SW480 (cell line): ENCODE results near the gene SHISA6.
A peak's percentile ranks its signal among the peaks of the same experiment; 100 is the strongest.
"Not testable (repeated sequence)": the region's sequence is repeated elsewhere in the genome, so short reads cannot be mapped to it uniquely, and the experiment has no call there.

Experiments
- DNase-seq: peaks from one replicate; pipeline ENCODE4 v3.0.0-alpha.2; 2016; ENCODE audit warnings: low spot score

The SHISA6 gene

GRCh38 chr17:11267999-11268575 is 27.1 kb downstream of the SHISA6 start:
- no peak for DNase-seq

GRCh38 chr17:11269210-11269609 is 28.2 kb downstream of the SHISA6 start:
- DNase-seq, result no peak

GRCh38 chr17:11272191-11272590 is 31.2 kb downstream of the SHISA6 start:
- no peak for DNase-seq

GRCh38 chr17:11273596-11273995 is 32.6 kb downstream of the SHISA6 start:
- no peak for DNase-seq

GRCh38 chr17:11274106-11274505 is 33.1 kb downstream of the SHISA6 start:
- no peak for DNase-seq

GRCh38 chr17:11276486-11276885 is 35.5 kb downstream of the SHISA6 start:
- DNase-seq, result no peak

- DNase-seq, result no peak
Observed at GRCh38 chr17:11278186-11278991, 37.4 kb downstream of the SHISA6 start.

GRCh38 chr17:11278992-11279270 is 37.9 kb downstream of the SHISA6 start:
- DNase-seq, result no peak

- no peak for DNase-seq
Observed at GRCh38 chr17:11279776-11280344, 38.8 kb downstream of the SHISA6 start.

- DNase-seq, result no peak
Observed at GRCh38 chr17:11282586-11282985, 41.6 kb downstream of the SHISA6 start.

- no peak for DNase-seq
Observed at GRCh38 chr17:11284811-11285210, 43.8 kb downstream of the SHISA6 start.

GRCh38 chr17:11285946-11286345 is 44.9 kb downstream of the SHISA6 start:
- DNase-seq, result no peak

- no peak for DNase-seq
Observed at GRCh38 chr17:11287791-11288190, 46.8 kb downstream of the SHISA6 start.

GRCh38 chr17:11290814-11291213 is 49.8 kb downstream of the SHISA6 start:
- no peak for DNase-seq

GRCh38 chr17:11292491-11292890 is 51.5 kb downstream of the SHISA6 start:
- DNase-seq, result no peak

- DNase-seq, result no peak
Observed at GRCh38 chr17:11293480-11293879, 52.5 kb downstream of the SHISA6 start.

GRCh38 chr17:11294826-11295225 is 53.8 kb downstream of the SHISA6 start:
- DNase-seq, result no peak

GRCh38 chr17:11296994-11297393 is 56.0 kb downstream of the SHISA6 start:
- DNase-seq, result peak; percentile 54

GRCh38 chr17:11298401-11298800 is 57.4 kb downstream of the SHISA6 start:
- DNase-seq, result no peak

GRCh38 chr17:11300201-11300600 is 59.2 kb downstream of the SHISA6 start:
- no peak for DNase-seq

- no peak for DNase-seq
Observed at GRCh38 chr17:11300738-11301137, 59.7 kb downstream of the SHISA6 start.

- not testable (repeated sequence) for DNase-seq
Observed at GRCh38 chr17:11301874-11302273, 60.9 kb downstream of the SHISA6 start.

- DNase-seq, result no peak
Observed at GRCh38 chr17:11302401-11303186, 61.6 kb downstream of the SHISA6 start.
